Transverse colon (tissue), 4 donors: Measurements from ENCODE around the gene STPG1.

ENCODE experiments used
- EP300 ChIP-seq: sonication (generic); formaldehyde crosslinking; IDR thresholded peaks from one replicate; pipeline ENCODE4 v1.6.1; 2017; ENCODE audit warnings: antibody characterized with exemption, low read depth
- POLR2A ChIP-seq: fragments of 450-650 bp; IDR thresholded peaks from one replicate; pipeline ENCODE4 v1.6.1; 2016; ENCODE audit warnings: antibody characterized with exemption, mild to moderate bottlenecking, moderate library complexity
- POLR2AphosphoS5 ChIP-seq, 3 donors: sonication (generic); formaldehyde crosslinking; IDR thresholded peaks; one replicate each; pipeline ENCODE4 v1.6.1; 2016; ENCODE audit warnings: antibody characterized with exemption in 3 of 3
- TF ChIP-seq, protein P1 (sequence below), 5 experiments: fragments of 200-600 bp in 3 of 5; fragments of 450-650 bp in 2 of 5; sonication (generic) in 3 of 5; IDR thresholded peaks; 1 replicate in 2 of 5; 2 replicates in 3 of 5; pipeline ENCODE4 v1.5.1; 2016 to 2017; ENCODE audit warnings: antibody characterized with exemption in 5 of 5, inconsistent platforms in 3 of 5, mild to moderate bottlenecking in 2 of 5, moderate library complexity in 1 of 5

DNA sequence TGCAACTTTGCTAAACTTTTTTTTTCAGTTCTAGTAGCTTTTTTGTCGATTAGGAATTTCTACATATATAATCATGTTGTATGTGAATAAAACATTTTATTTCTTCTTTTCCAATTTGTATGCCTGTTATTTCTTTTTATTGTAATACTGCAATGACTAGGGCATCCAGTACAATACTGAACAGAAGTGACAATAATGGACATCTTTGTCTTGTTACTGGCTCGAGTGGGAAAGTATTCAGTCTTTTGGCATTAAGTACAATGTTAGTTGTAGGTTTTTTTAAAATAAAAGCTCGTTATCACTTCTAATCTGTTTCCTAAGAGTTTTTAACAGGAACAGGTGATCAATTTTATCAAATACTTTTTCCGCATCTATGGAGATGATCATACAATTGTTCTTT is 9.8 kb downstream of the STPG1 start:
- TF ChIP-seq, protein P1, sequence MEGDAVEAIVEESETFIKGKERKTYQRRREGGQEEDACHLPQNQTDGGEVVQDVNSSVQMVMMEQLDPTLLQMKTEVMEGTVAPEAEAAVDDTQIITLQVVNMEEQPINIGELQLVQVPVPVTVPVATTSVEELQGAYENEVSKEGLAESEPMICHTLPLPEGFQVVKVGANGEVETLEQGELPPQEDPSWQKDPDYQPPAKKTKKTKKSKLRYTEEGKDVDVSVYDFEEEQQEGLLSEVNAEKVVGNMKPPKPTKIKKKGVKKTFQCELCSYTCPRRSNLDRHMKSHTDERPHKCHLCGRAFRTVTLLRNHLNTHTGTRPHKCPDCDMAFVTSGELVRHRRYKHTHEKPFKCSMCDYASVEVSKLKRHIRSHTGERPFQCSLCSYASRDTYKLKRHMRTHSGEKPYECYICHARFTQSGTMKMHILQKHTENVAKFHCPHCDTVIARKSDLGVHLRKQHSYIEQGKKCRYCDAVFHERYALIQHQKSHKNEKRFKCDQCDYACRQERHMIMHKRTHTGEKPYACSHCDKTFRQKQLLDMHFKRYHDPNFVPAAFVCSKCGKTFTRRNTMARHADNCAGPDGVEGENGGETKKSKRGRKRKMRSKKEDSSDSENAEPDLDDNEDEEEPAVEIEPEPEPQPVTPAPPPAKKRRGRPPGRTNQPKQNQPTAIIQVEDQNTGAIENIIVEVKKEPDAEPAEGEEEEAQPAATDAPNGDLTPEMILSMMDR (IDR thresholded peaks at IDR 0.05) = no peak
- no peak for TF ChIP-seq POLR2AphosphoS5 (IDR thresholded peaks at IDR 0.05)
- TF ChIP-seq POLR2A = no peak
- no peak for TF ChIP-seq EP300
